ENCODE measurements around the gene SHROOM1.
"Not testable (repeated sequence)": the region's sequence is repeated elsewhere in the genome, so short reads cannot be mapped to it uniquely, and the experiment has no call there.

SHROOM1 gene

GRCh38 chr5:132804219-132804618 lies 26.2 kb downstream of the SHROOM1 start:
- H2AFZ ChIP-seq (ENCODE audit: low read depth, low read length); H3K9me3 ChIP-seq (ENCODE audit: low read length); H3K4me1 ChIP-seq (ENCODE audit: insufficient read depth, low read length); H3K36me3 ChIP-seq (ENCODE audit: insufficient read depth, low read length); H3K4me3 ChIP-seq (ENCODE audit: low read length): not testable (repeated sequence)
- peaks cover 16% of the 10 kb centered on the region for H3K27me3 ChIP-seq (ENCODE audit: insufficient read depth, low read length)

DNA sequence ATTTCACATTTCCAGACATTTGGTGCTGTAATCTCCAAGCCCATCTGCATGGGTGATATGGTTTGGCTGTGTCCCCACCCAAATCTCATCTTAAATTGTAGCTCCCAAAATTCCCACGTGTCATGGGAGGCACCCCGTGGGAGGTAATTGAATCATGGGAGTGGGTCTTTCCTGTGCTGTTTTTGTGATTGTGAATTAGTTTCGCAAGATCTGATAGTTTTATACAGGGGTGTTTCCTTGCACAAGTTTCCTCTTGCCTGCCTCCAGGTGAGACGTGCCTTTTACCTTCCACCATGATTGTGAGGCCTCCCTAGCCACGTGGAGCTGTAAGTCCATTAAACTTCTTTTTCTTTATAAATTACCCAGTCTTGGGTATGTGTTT lies 27.8 kb downstream of the SHROOM1 start:
- H3K4me1 ChIP-seq (ENCODE audit: insufficient read depth, low read length); H3K9me3 ChIP-seq (ENCODE audit: low read length); H3K4me3 ChIP-seq (ENCODE audit: low read length); H3K36me3 ChIP-seq (ENCODE audit: insufficient read depth, low read length); H2AFZ ChIP-seq (ENCODE audit: low read depth, low read length): not testable (repeated sequence)
- peaks cover 14% of the 10 kb centered on the region for H3K27me3 ChIP-seq (ENCODE audit: insufficient read depth, low read length)

GRCh38 chr5:132802044-132802684 lies 28.3 kb downstream of the SHROOM1 start:
- no peak overlapping the region for H2AFZ ChIP-seq (ENCODE audit: low read depth, low read length)
- no peak overlapping the region for H3K4me3 ChIP-seq (ENCODE audit: low read length)
- H3K4me1 ChIP-seq (ENCODE audit: insufficient read depth, low read length), result peaks cover 3% of the 10 kb centered on the region
- H3K27me3 ChIP-seq (ENCODE audit: insufficient read depth, low read length), result peaks cover 15% of the 10 kb centered on the region
- no peaks in the 10 kb centered on the region for H3K36me3 ChIP-seq (ENCODE audit: insufficient read depth, low read length)
- H3K9me3 ChIP-seq (ENCODE audit: low read length), result no peaks in the 10 kb centered on the region

DNA sequence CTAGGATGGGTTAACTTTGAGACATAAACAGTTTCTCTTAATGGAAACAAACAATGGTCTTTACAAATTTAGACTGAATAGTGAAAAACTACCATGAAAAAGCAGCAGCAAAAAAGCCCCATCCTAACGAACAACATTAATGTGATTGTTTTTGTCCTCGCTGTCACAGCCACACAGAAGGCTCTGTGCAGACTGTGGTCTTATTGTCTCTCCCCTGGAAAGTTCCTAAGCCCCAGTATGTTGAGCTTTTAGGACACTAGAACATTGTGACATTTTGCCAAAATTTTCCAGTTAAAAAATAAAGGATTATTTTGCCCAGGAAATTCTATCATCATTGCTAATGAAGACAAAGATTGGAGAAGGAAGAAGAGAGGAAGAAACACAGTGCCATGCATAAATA lies 29.9 kb downstream of the SHROOM1 start:
- Histone ChIP-seq H2AFZ (ENCODE audit: low read depth, low read length) (no peak overlapping the region), H3K4me3 (ENCODE audit: low read length) (no peak overlapping the region), H3K36me3 (ENCODE audit: insufficient read depth, low read length) (no peaks in the 10 kb centered on the region), H3K4me1 (ENCODE audit: insufficient read depth, low read length) (no peaks in the 10 kb centered on the region), H3K27me3 (ENCODE audit: insufficient read depth, low read length) (peaks cover 15% of the 10 kb centered on the region), H3K9me3 (ENCODE audit: low read length) (no peaks in the 10 kb centered on the region)

DNA sequence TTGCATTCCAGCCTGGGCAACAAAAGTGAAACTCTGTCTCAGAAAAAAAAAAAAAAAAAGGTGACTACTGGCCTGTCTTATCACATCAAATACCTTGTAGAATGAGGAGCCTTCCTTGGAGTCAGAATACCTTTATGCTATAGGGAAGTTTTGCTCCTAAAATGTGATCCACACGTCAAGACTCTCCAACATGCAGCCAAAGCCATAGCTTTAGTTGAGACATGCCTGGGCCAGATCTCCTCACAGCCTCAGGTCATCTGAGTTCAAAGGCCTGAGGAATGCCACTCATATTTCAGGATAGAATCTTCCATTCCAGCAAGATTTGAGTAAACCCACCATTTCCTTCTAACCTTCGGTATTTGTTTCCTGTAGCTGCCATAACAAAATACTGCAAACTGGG lies 31.1 kb downstream of the SHROOM1 start:
- no peak overlapping the region for H3K4me3 ChIP-seq (ENCODE audit: low read length)
- H2AFZ ChIP-seq (ENCODE audit: low read depth, low read length), result no peak overlapping the region
- no peaks in the 10 kb centered on the region for H3K36me3 ChIP-seq (ENCODE audit: insufficient read depth, low read length)
- H3K4me1 ChIP-seq (ENCODE audit: insufficient read depth, low read length), result no peaks in the 10 kb centered on the region
- no peaks in the 10 kb centered on the region for H3K9me3 ChIP-seq (ENCODE audit: low read length)
- peaks cover 15% of the 10 kb centered on the region for H3K27me3 ChIP-seq (ENCODE audit: insufficient read depth, low read length)

GRCh38 chr5:132797651-132798050 lies 32.8 kb downstream of the SHROOM1 start:
- no peak overlapping the region for H2AFZ ChIP-seq (ENCODE audit: low read depth, low read length)
- no peaks in the 10 kb centered on the region for H3K36me3 ChIP-seq (ENCODE audit: insufficient read depth, low read length)
- H3K4me3 ChIP-seq (ENCODE audit: low read length), result no peak overlapping the region
- peaks cover 18% of the 10 kb centered on the region for H3K27me3 ChIP-seq (ENCODE audit: insufficient read depth, low read length)
- H3K4me1 ChIP-seq (ENCODE audit: insufficient read depth, low read length), result no peaks in the 10 kb centered on the region
- no peaks in the 10 kb centered on the region for H3K9me3 ChIP-seq (ENCODE audit: low read length)

GRCh38 chr5:132791026-132791425 lies 39.4 kb downstream of the SHROOM1 start:
- no peak overlapping the region for H3K4me3 ChIP-seq (ENCODE audit: low read length)
- no peak overlapping the region for H2AFZ ChIP-seq (ENCODE audit: low read depth, low read length)
- H3K9me3 ChIP-seq (ENCODE audit: low read length), result peaks cover 4% of the 10 kb centered on the region
- H3K27me3 ChIP-seq (ENCODE audit: insufficient read depth, low read length), result peaks cover 7% of the 10 kb centered on the region
- H3K36me3 ChIP-seq (ENCODE audit: insufficient read depth, low read length), result no peaks in the 10 kb centered on the region
- H3K4me1 ChIP-seq (ENCODE audit: insufficient read depth, low read length), result no peaks in the 10 kb centered on the region

DNA sequence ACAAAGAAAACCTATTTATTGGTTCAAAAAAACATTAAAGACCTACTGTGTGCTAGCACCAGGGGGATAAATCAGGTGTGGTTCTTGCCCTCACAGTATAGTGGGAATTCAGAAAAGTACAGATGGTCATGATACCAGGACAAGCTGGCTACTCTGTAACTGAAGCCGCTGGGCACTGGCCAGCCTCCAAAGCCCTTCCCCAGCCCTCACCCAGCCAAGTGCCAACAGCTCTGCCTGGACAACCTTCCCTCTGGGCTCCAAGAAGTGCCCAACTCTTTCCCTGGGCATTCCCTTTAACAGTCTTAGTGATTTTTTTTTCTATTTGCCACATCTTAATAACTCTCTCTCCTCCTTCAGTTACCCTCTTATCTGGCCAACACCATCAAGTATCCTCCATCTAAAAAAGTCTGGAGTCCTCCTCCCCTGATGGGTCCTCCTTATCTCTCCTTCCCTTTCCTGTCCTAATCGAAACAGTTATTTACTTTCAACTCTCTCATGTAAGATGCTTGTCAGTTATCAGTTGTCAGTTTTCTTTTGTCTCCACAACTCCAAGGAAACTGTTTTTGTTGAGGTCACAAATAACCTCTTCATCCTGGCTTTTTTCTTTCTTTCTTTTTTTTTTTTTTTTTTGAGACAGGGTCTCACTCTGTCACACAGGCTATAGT lies 40.1 kb downstream of the SHROOM1 start:
- Histone ChIP-seq H3K27me3 (ENCODE audit: insufficient read depth, low read length) (peaks cover 7% of the 10 kb centered on the region), H3K9me3 (ENCODE audit: low read length) (peaks cover 4% of the 10 kb centered on the region), H3K36me3 (ENCODE audit: insufficient read depth, low read length) (no peaks in the 10 kb centered on the region), H3K4me1 (ENCODE audit: insufficient read depth, low read length) (no peaks in the 10 kb centered on the region), H2AFZ (ENCODE audit: low read depth, low read length) (no peak overlapping the region), H3K4me3 (ENCODE audit: low read length) (no peak overlapping the region)

GRCh38 chr5:132788990-132789886 lies 41.2 kb downstream of the SHROOM1 start:
- Histone ChIP-seq H3K4me1 (ENCODE audit: insufficient read depth, low read length) (no peaks in the 10 kb centered on the region), H3K4me3 (ENCODE audit: low read length) (no peak overlapping the region), H2AFZ (ENCODE audit: low read depth, low read length) (no peak overlapping the region), H3K27me3 (ENCODE audit: insufficient read depth, low read length) (peaks cover 7% of the 10 kb centered on the region), H3K9me3 (ENCODE audit: low read length) (peaks cover 4% of the 10 kb centered on the region), H3K36me3 (ENCODE audit: insufficient read depth, low read length) (no peaks in the 10 kb centered on the region)

- H3K4me3 ChIP-seq (ENCODE audit: low read length), result no peak overlapping the region
- H3K36me3 ChIP-seq (ENCODE audit: insufficient read depth, low read length), result no peaks in the 10 kb centered on the region
- no peak overlapping the region for H2AFZ ChIP-seq (ENCODE audit: low read depth, low read length)
- no peaks in the 10 kb centered on the region for H3K4me1 ChIP-seq (ENCODE audit: insufficient read depth, low read length)
- peaks cover 7% of the 10 kb centered on the region for H3K27me3 ChIP-seq (ENCODE audit: insufficient read depth, low read length)
- peaks cover 4% of the 10 kb centered on the region for H3K9me3 ChIP-seq (ENCODE audit: low read length)
Observed at GRCh38 chr5:132788508-132788907, 41.9 kb downstream of the SHROOM1 start.

DNA sequence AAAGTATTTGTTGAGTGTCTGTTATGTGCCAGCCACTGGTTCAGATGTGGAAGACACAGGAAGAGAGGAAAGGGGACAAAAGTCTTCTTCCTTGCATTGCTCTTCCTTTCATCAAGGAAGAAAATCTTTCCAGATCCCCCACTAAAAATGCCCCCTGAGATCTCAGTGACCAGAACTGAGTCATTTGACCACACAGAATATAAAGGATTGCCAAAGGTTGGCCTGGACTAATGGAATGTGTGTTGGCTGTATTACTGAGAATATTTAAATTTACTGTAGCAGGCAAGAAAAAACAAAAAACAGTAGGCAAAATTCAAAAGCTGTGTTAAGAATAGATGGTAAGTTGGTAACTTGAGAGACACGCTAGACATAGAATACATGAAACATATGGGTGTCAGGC lies 43.4 kb downstream of the SHROOM1 start:
- no peaks in the 10 kb centered on the region for H3K36me3 ChIP-seq (ENCODE audit: insufficient read depth, low read length)
- no peak overlapping the region for H2AFZ ChIP-seq (ENCODE audit: low read depth, low read length)
- H3K27me3 ChIP-seq (ENCODE audit: insufficient read depth, low read length), result peaks cover 9% of the 10 kb centered on the region
- no peaks in the 10 kb centered on the region for H3K4me1 ChIP-seq (ENCODE audit: insufficient read depth, low read length)
- H3K4me3 ChIP-seq (ENCODE audit: low read length), result no peak overlapping the region
- H3K9me3 ChIP-seq (ENCODE audit: low read length), result peaks cover 4% of the 10 kb centered on the region

DNA sequence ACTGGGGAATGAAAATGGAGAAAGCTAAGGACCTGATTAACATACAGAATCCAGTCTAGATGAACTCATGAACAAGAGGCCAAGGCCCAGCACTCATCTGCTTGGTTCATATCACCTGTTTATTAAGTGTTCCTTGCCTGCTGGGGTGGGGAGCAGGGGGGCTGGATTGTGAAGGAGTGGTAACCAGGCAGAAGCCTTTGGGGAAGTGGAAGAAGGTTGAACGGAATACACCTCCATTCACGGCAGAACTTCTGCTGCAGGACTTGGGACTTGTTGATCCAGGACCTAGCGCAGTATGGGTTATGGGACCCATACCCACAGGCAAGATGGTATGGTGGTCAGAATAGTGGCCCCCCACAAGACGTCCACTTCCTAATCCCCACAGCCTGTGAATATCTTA lies 44.6 kb downstream of the SHROOM1 start:
- Histone ChIP-seq H3K9me3 (ENCODE audit: low read length) (peaks cover 4% of the 10 kb centered on the region), H3K36me3 (ENCODE audit: insufficient read depth, low read length) (no peaks in the 10 kb centered on the region), H3K4me3 (ENCODE audit: low read length) (no peak overlapping the region), H3K4me1 (ENCODE audit: insufficient read depth, low read length) (no peaks in the 10 kb centered on the region), H3K27me3 (ENCODE audit: insufficient read depth, low read length) (peaks cover 17% of the 10 kb centered on the region), H2AFZ (ENCODE audit: low read depth, low read length) (no peak overlapping the region)

- Histone ChIP-seq H2AFZ (ENCODE audit: low read depth, low read length) (no peak overlapping the region), H3K27me3 (ENCODE audit: insufficient read depth, low read length) (peaks cover 17% of the 10 kb centered on the region), H3K36me3 (ENCODE audit: insufficient read depth, low read length) (no peaks in the 10 kb centered on the region), H3K4me1 (ENCODE audit: insufficient read depth, low read length) (no peaks in the 10 kb centered on the region), H3K9me3 (ENCODE audit: low read length) (peaks cover 4% of the 10 kb centered on the region), H3K4me3 (ENCODE audit: low read length) (no peak overlapping the region)
Observed at GRCh38 chr5:132785365-132785764, 45.1 kb downstream of the SHROOM1 start.
